ENCODE measurements around the gene KLHDC3.

Gene KLHDC3

GRCh38 chr6:42973926-42974325 is 40.1 kb upstream of the KLHDC3 start:
- Histone ChIP-seq H3K36me3 (ENCODE audit: insufficient read depth, low read length) (peaks cover 18% of the 10 kb centered on the region), H3K9me3 (ENCODE audit: insufficient read depth, low read length, severe bottlenecking) (no peaks in the 10 kb centered on the region), H3K9ac (ENCODE audit: low read depth, low read length) (no peak overlapping the region), H3K4me2 (ENCODE audit: insufficient read depth, low read length) (no peak overlapping the region), H4K20me1 (ENCODE audit: insufficient read depth, low read length) (peaks cover 8% of the 10 kb centered on the region; the same call in 1 of the 2 replicates), H3K79me2 (ENCODE audit: insufficient read depth, low read length) (peaks cover 21% of the 10 kb centered on the region), H3K27ac (ENCODE audit: low read length) (no peak overlapping the region), H3K4me1 (ENCODE audit: insufficient read depth, low read length) (peaks cover 21% of the 10 kb centered on the region), H3K27me3 (ENCODE audit: insufficient read depth, low read length, poor library complexity) (no peaks in the 10 kb centered on the region), H3K4me3 (ENCODE audit: low read depth in 1 of 2, low read length in 2 of 2) (no peak overlapping the region), H2AFZ (ENCODE audit: low read depth, low read length) (no peak overlapping the region)
- TF ChIP-seq EZH2 (IDR thresholded peaks at IDR 0.05; ENCODE audit: borderline replicate concordance, low read depth, low read length, severe bottlenecking): no peak
- no peak for TF ChIP-seq CTCF (IDR thresholded peaks at IDR 0.05; ENCODE audit: borderline replicate concordance, extremely low read depth, low read length, poor library complexity, severe bottlenecking)
- ATAC-seq (ENCODE audit: insufficient read depth, low read depth): no peak
- no peak for DNase-seq

- H3K27ac ChIP-seq (ENCODE audit: low read length): no peak overlapping the region
- TF ChIP-seq EZH2 (IDR thresholded peaks at IDR 0.05; ENCODE audit: borderline replicate concordance, low read depth, low read length, severe bottlenecking) (no peak), CTCF (IDR thresholded peaks at IDR 0.05; ENCODE audit: borderline replicate concordance, extremely low read depth, low read length, poor library complexity, severe bottlenecking) (no peak)
- H3K27me3 ChIP-seq (ENCODE audit: insufficient read depth, low read length, poor library complexity): no peaks in the 10 kb centered on the region
- H3K36me3 ChIP-seq (ENCODE audit: insufficient read depth, low read length): peaks cover 11% of the 10 kb centered on the region
- H3K79me2 ChIP-seq (ENCODE audit: insufficient read depth, low read length): peaks cover 32% of the 10 kb centered on the region
- DNase-seq (no peak), ATAC-seq (ENCODE audit: insufficient read depth, low read depth) (no peak)
- H3K9ac ChIP-seq (ENCODE audit: low read depth, low read length): no peak overlapping the region
- H4K20me1 ChIP-seq (ENCODE audit: insufficient read depth, low read length): peaks cover 8% of the 10 kb centered on the region; the same call in 1 of the 2 replicates
- no peak overlapping the region for H3K4me3 ChIP-seq (ENCODE audit: low read depth in 1 of 2, low read length in 2 of 2)
- no peak overlapping the region for H3K4me2 ChIP-seq (ENCODE audit: insufficient read depth, low read length)
- H3K4me1 ChIP-seq (ENCODE audit: insufficient read depth, low read length): peaks cover 29% of the 10 kb centered on the region
- H2AFZ ChIP-seq (ENCODE audit: low read depth, low read length): no peak overlapping the region
- no peaks in the 10 kb centered on the region for H3K9me3 ChIP-seq (ENCODE audit: insufficient read depth, low read length, severe bottlenecking)
These were observed 39.0 kb upstream of the KLHDC3 start for GRCh38 chr6:42974919-42975505.

- H3K27me3 ChIP-seq (ENCODE audit: insufficient read depth, low read length, poor library complexity): no peaks in the 10 kb centered on the region
- TF ChIP-seq CTCF (IDR thresholded peaks at IDR 0.05; ENCODE audit: borderline replicate concordance, extremely low read depth, low read length, poor library complexity, severe bottlenecking): no peak
- TF ChIP-seq EZH2 (IDR thresholded peaks at IDR 0.05; ENCODE audit: borderline replicate concordance, low read depth, low read length, severe bottlenecking): no peak
- H3K79me2 ChIP-seq (ENCODE audit: insufficient read depth, low read length): peaks cover 35% of the 10 kb centered on the region
- H3K27ac ChIP-seq (ENCODE audit: low read length): peak overlapping the region; percentile 87
- H2AFZ ChIP-seq (ENCODE audit: low read depth, low read length): peak overlapping the region; percentile 87
- no peaks in the 10 kb centered on the region for H3K9me3 ChIP-seq (ENCODE audit: insufficient read depth, low read length, severe bottlenecking)
- H3K36me3 ChIP-seq (ENCODE audit: insufficient read depth, low read length): peaks cover 7% of the 10 kb centered on the region
- peaks cover 6% of the 10 kb centered on the region; the same call in 1 of the 2 replicates for H4K20me1 ChIP-seq (ENCODE audit: insufficient read depth, low read length)
- H3K4me2 ChIP-seq (ENCODE audit: insufficient read depth, low read length): peak overlapping the region; percentile 79
- H3K9ac ChIP-seq (ENCODE audit: low read depth, low read length): peak overlapping the region; percentile 93
- peaks cover 37% of the 10 kb centered on the region for H3K4me1 ChIP-seq (ENCODE audit: insufficient read depth, low read length)
- H3K4me3 ChIP-seq (ENCODE audit: low read depth in 1 of 2, low read length in 2 of 2): peak overlapping the region; percentile 92 to 96
- DNase-seq (peak; percentile 20), ATAC-seq (ENCODE audit: insufficient read depth, low read depth) (no peak)
These were observed 35.6 kb upstream of the KLHDC3 start for GRCh38 chr6:42978487-42978838.

Measured in DND-41 (cell line).